H1 (cell line): ENCODE data around the gene AMH. TPM values are rescaled to one million over a fixed set of nuclear protein-coding genes. Genes with fewer than 3 reads are reported as not detected.

Experiments
- CTCF ChIA-PET: fragments of 300-600 bp; sonication (Branson Sonifier 250); formaldehyde crosslinking; loops from one replicate; lab custom pipeline; 2021; ENCODE audit not compliant: partially characterized antibody; lab: Charles Lee
- POLR2A ChIA-PET: fragments of 300-600 bp; sonication (Branson Sonifier 250); formaldehyde crosslinking; loops from one replicate; lab custom pipeline; 2021; ENCODE audit warnings: inconsistent platforms; ENCODE audit not compliant: partially characterized antibody; lab: Charles Lee
- DNase-seq, 2 experiments: peaks; one replicate each; pipeline versions ENCODE4 v3.0.0 to v3.0.0-alpha.2; 2010 to 2022; ENCODE audit warnings: low spot score in 2 of 2, low read depth in 1 of 2, mixed read lengths in 1 of 2
- FAIRE-seq: peaks from 2 replicates; lab custom pipeline; 2011; peaks lifted over from hg19 to GRCh38; lab: Jason Lieb, UNC
- H2AFZ ChIP-seq: 2 replicates; pipeline ENCODE4 v1.8.1; 2012; ENCODE audit warnings: low read length, inconsistent platforms
- H2AK5ac ChIP-seq: 2 replicates; pipeline ENCODE4 v1.6.1; 2013; ENCODE audit warnings: low read depth, low read length
- H2BK120ac ChIP-seq: replicated peaks from 2 replicates; pipeline ENCODE3; 2013; ENCODE audit warnings: low read depth, low read length, inconsistent platforms
- H2BK12ac ChIP-seq: 2 replicates; pipeline ENCODE4 v1.6.1; 2013; ENCODE audit warnings: low read depth, low read length
- H2BK15ac ChIP-seq: 2 replicates; pipeline ENCODE4 v1.6.1; 2013; ENCODE audit warnings: low read length
- H2BK20ac ChIP-seq: 2 replicates; pipeline ENCODE4 v1.6.1; 2013; ENCODE audit warnings: low read length
- H2BK5ac ChIP-seq: 2 replicates; pipeline ENCODE4 v1.6.1; 2013; ENCODE audit warnings: low read depth, low read length
- H3K14ac ChIP-seq: 2 replicates; pipeline ENCODE4 v1.6.1; 2013; ENCODE audit warnings: inconsistent platforms; ENCODE audit not compliant: insufficient read length
- H3K18ac ChIP-seq: 2 replicates; pipeline ENCODE4 v1.6.1; 2013; ENCODE audit warnings: low read length; ENCODE audit errors: extremely low read depth
- H3K23ac ChIP-seq: 2 replicates; pipeline ENCODE4 v1.6.1; 2013; ENCODE audit warnings: inconsistent platforms; ENCODE audit not compliant: insufficient read length
- H3K23me2 ChIP-seq: 2 replicates; pipeline ENCODE4 v1.6.1; 2013; ENCODE audit warnings: low read depth, low read length
- H3K27ac ChIP-seq: 2 replicates; pipeline ENCODE4 v1.6.1; 2011; ENCODE audit warnings: low read depth, low read length, inconsistent platforms
- H3K27me3 ChIP-seq, 4 experiments: replicated peaks in 1 of 4; 1 replicate in 1 of 4; 2 replicates in 3 of 4; pipeline versions ENCODE4 v1.6.1 to v1.8.1; 2011 to 2013; ENCODE audit warnings: low read length in 3 of 4, mild to moderate bottlenecking in 3 of 4, inconsistent platforms in 2 of 4, mixed read lengths in 2 of 4, moderate library complexity in 1 of 4; ENCODE audit not compliant: control insufficient read depth in 3 of 4, insufficient read depth in 3 of 4; ENCODE audit errors: extremely low read depth in 1 of 4
- H3K36me3 ChIP-seq, 4 experiments: 2 replicates each; pipeline versions ENCODE4 v1.6.1 to v1.8.1; 2011 to 2013; ENCODE audit warnings: mild to moderate bottlenecking in 4 of 4, low read length in 3 of 4, moderate library complexity in 2 of 4, control low read depth in 1 of 4, inconsistent platforms in 1 of 4; ENCODE audit not compliant: insufficient read depth in 4 of 4, control insufficient read depth in 2 of 4
- H3K4ac ChIP-seq: replicated peaks from 2 replicates; pipeline ENCODE3; 2013; ENCODE audit warnings: low read length, low read depth, mixed read lengths, inconsistent platforms; ENCODE audit not compliant: insufficient read length
- H3K4me1 ChIP-seq, 4 experiments: replicated peaks in 1 of 4; 1 replicate in 1 of 4; 2 replicates in 3 of 4; pipeline versions ENCODE4 v1.6.1 to v1.8.1; 2011 to 2013; ENCODE audit warnings: low read length in 3 of 4, inconsistent platforms in 2 of 4, mixed read lengths in 1 of 4; ENCODE audit not compliant: insufficient read depth in 4 of 4, control insufficient read depth in 3 of 4
- H3K4me2 ChIP-seq, 2 experiments: 2 replicates each; pipeline versions ENCODE4 v1.6.1 to v1.8.1; 2011 to 2013; ENCODE audit warnings: low read depth in 2 of 2, low read length in 2 of 2, control low read depth in 1 of 2, inconsistent platforms in 1 of 2, mild to moderate bottlenecking in 1 of 2; ENCODE audit not compliant: insufficient read depth in 1 of 2
- H3K4me3 ChIP-seq, 4 experiments: fragments of 200-600, 300-600 bp in 1 of 4; sonication (generic), shearing (Covaris generic), sonication (Bioruptor Twin) in 1 of 4; 2 replicates each; pipeline versions ENCODE4 v1.5.1 to v1.8.1; 2011 to 2016; ENCODE audit warnings: low read length in 4 of 4, low read depth in 3 of 4, control low read depth in 2 of 4, inconsistent platforms in 2 of 4, mild to moderate bottlenecking in 2 of 4, mixed read lengths in 1 of 4, moderate library complexity in 1 of 4; ENCODE audit not compliant: insufficient read depth in 2 of 4; ENCODE audit errors: extremely low read depth in 1 of 4
- H3K56ac ChIP-seq: replicated peaks from 2 replicates; pipeline ENCODE3; 2013; ENCODE audit warnings: low read depth, mild to moderate bottlenecking, mixed read lengths, low read length, inconsistent platforms; ENCODE audit not compliant: insufficient read length
- H3K79me1 ChIP-seq: 2 replicates; pipeline ENCODE4 v1.6.1; 2013; ENCODE audit warnings: low read depth, low read length, control low read depth
- H3K79me2 ChIP-seq, 2 experiments: 2 replicates each; pipeline versions ENCODE4 v1.6.1 to v1.8.1; 2012 to 2013; ENCODE audit warnings: low read length in 2 of 2, mild to moderate bottlenecking in 2 of 2, inconsistent platforms in 1 of 2; ENCODE audit not compliant: insufficient read depth in 2 of 2, control insufficient read depth in 1 of 2
- H3K9ac ChIP-seq, 4 experiments: replicated peaks in 1 of 4; 1 replicate in 1 of 4; 2 replicates in 3 of 4; pipeline versions ENCODE4 v1.6.1 to v1.8.1; 2011 to 2013; ENCODE audit warnings: low read depth in 3 of 4, low read length in 3 of 4, control low read depth in 2 of 4, mild to moderate bottlenecking in 2 of 4, moderate library complexity in 2 of 4, inconsistent platforms in 1 of 4; ENCODE audit errors: extremely low read depth in 1 of 4
- H3K9me3 ChIP-seq, 2 experiments: 2 replicates each; pipeline versions ENCODE4 v1.6.1 to v1.8.1; 2012 to 2013; ENCODE audit warnings: mild to moderate bottlenecking in 2 of 2, moderate library complexity in 2 of 2, control low read depth in 1 of 2, inconsistent platforms in 1 of 2, low read depth in 1 of 2, low read length in 1 of 2, mixed read lengths in 1 of 2; ENCODE audit not compliant: insufficient read depth in 2 of 2
- H4K20me1 ChIP-seq, 2 experiments: replicated peaks in 1 of 2; 2 replicates each; pipeline versions ENCODE3 to v1.8.1; 2011 to 2013; ENCODE audit warnings: inconsistent platforms in 2 of 2, low read length in 2 of 2, mild to moderate bottlenecking in 1 of 2; ENCODE audit not compliant: insufficient read depth in 2 of 2, control insufficient read depth in 1 of 2
- H4K5ac ChIP-seq: 2 replicates; pipeline ENCODE4 v1.6.1; 2013; ENCODE audit warnings: low read length, low read depth, mixed read lengths, inconsistent platforms; ENCODE audit not compliant: insufficient read length
- H4K8ac ChIP-seq: 2 replicates; pipeline ENCODE4 v1.8.0; 2013; ENCODE audit warnings: mild to moderate bottlenecking, moderate library complexity, low read length, inconsistent platforms; ENCODE audit not compliant: insufficient read depth; ENCODE audit errors: extremely low read depth
- H4K91ac ChIP-seq: replicated peaks from 2 replicates; pipeline ENCODE3; 2013; ENCODE audit warnings: low read length, mixed read lengths, inconsistent platforms; ENCODE audit not compliant: insufficient read length
- ASH2L ChIP-seq: fragments of 200-600, 300-600 bp; sonication (generic); IDR thresholded peaks from one replicate; pipeline ENCODE4 v1.7.1; 2017; ENCODE audit warnings: low read length
- CBX5 ChIP-seq: fragments of 300-800, 300-1000 bp; sonication (generic); IDR thresholded peaks from 2 replicates; pipeline ENCODE4 v1.7.1; 2016; ENCODE audit warnings: antibody characterized with exemption, low read length, low read depth
- CEBPB ChIP-seq: IDR thresholded peaks from 2 replicates; pipeline ENCODE4 v1.6.1; 2012; ENCODE audit warnings: low read depth, low read length
- EZH2 ChIP-seq: fragments of 200-600 bp; sonication (generic); IDR thresholded peaks from 2 replicates; pipeline ENCODE4 v1.7.1; 2012; ENCODE audit warnings: low read depth, mild to moderate bottlenecking, moderate library complexity, low read length, inconsistent platforms; ENCODE audit not compliant: severe bottlenecking
- KDM1A ChIP-seq: fragments of 200-600, 300-600 bp; sonication (generic); IDR thresholded peaks from 2 replicates; pipeline ENCODE4 v1.7.1; 2016; ENCODE audit warnings: mild to moderate bottlenecking, low read length, borderline replicate concordance
- KDM5A ChIP-seq: fragments of 200-600 bp; IDR thresholded peaks from 2 replicates; pipeline ENCODE4 v1.7.1; 2012; ENCODE audit warnings: mild to moderate bottlenecking, low read length, inconsistent platforms, mixed read lengths
- RBBP5 ChIP-seq: IDR thresholded peaks from 2 replicates; pipeline ENCODE4 v1.7.1; 2012; ENCODE audit warnings: low read depth, mild to moderate bottlenecking, inconsistent platforms, low read length, moderate library complexity, borderline replicate concordance
- RFX5 ChIP-seq: IDR thresholded peaks from 2 replicates; pipeline ENCODE4 v1.6.1; 2011; ENCODE audit warnings: low read depth, low read length, improper control_type of control experiment, borderline replicate concordance
- SAP30 ChIP-seq: fragments of 300-600 bp; sonication (generic); IDR thresholded peaks from 2 replicates; pipeline ENCODE4 v1.7.1; 2012; ENCODE audit warnings: low read length, moderate library complexity, mild to moderate bottlenecking, inconsistent platforms; ENCODE audit not compliant: insufficient read depth, insufficient replicate concordance
- SIN3A ChIP-seq, 2 experiments: IDR thresholded peaks in 1 of 2; conservative IDR thresholded peaks in 1 of 2; 2 replicates each; pipeline ENCODE4 v1.6.1; 2011 to 2012; ENCODE audit warnings: low read length in 2 of 2, improper control_type of control experiment in 1 of 2, low read depth in 1 of 2, mild to moderate bottlenecking in 1 of 2
- SP2 ChIP-seq: IDR thresholded peaks from 2 replicates; pipeline ENCODE4 v1.6.1; 2012; ENCODE audit warnings: mild to moderate bottlenecking, low read length, inconsistent platforms
- WGBS, 2 experiments: shearing (Covaris generic) in 1 of 2; methylation state at CpG; one replicate each; pipeline versions ENCODE4 v1.1.6 to v1.1.7; 2013 to 2015; ENCODE audit warnings: low lambda C conversion rate in 2 of 2, mixed read lengths in 2 of 2, inconsistent platforms in 1 of 2, low coverage in 1 of 2, missing lambda C conversion rate in 1 of 2; ENCODE audit not compliant: insufficient replicate concordance in 2 of 2, insufficient coverage in 1 of 2, insufficient read length in 1 of 2; ENCODE audit errors: extremely low coverage in 1 of 2, missing lambda C conversion rate in 1 of 2; 5-methylcytosine and 5-hydroxymethylcytosine counted together
- polyA plus RNA-seq, 7 experiments: library from polyadenylated mRNA; depleted of rRNA in 3 of 7; stranded (reverse) in 5 of 7; unstranded in 2 of 7; fragments of >200 nt in 5 of 7; fragments of 200-250 nt in 2 of 7; gene quantifications; 1 replicate in 5 of 7; 2 replicates in 1 of 7; 4 replicates in 1 of 7; pipeline versions ENCODE4 v1.2.1 to v1.2.3, GENCODE V29; 2011 to 2013; ENCODE audit warnings: missing spikeins in 2 of 7, mixed read lengths in 2 of 7
- total RNA-seq: library from RNA; stranded (reverse); fragmentation: NEBNext Ultra II Directional; extraction: Animal tissue kit (Norgen Biotek cat#: 25700); gene quantifications from 2 replicates; pipeline ENCODE4 v1.2.1, GENCODE V29; 2021

Gene AMH
- total and polyA plus RNA-seq, 2 of the 8 experiments (the other 6 are each of a cell fraction or from before 2014, with no cell fraction given) = 10.5 to 15.4 TPM

- H3K14ac ChIP-seq = no peak overlapping the region
- no peak overlapping the region; a peak in 1 of 4 replicates for H3K4me2 ChIP-seq
- no peak overlapping the region for H2BK5ac ChIP-seq
- H3K4me3 ChIP-seq = no peak overlapping the region
- H3K27me3 ChIP-seq = peaks cover 0 to 17% (median 14%) of the 10 kb centered on the region in 4 experiments; a peak in 6 of 7 replicates
- FAIRE-seq (no peak), DNase-seq (no peak)
- H2AK5ac ChIP-seq = no peak overlapping the region
- 88% methylated on average over 19 of the region's 26 CpGs; no CpG with 5 or more reads in 1 of the 2 experiments for whole genome bisulfite sequencing, 2 experiments
- H2BK12ac ChIP-seq = no peak overlapping the region
- H3K27ac ChIP-seq = no peak overlapping the region
- no peak overlapping the region for H2BK20ac ChIP-seq
- TF ChIP-seq SIN3A (conservative IDR thresholded peaks at IDR 0.05 in 1 of 2, IDR thresholded peaks at IDR 0.05 in 1 of 2; ENCODE audit: low read depth in 1 of 2, low read length in 2 of 2) = no peak
- no peak for TF ChIP-seq CBX5
- TF ChIP-seq ASH2L = no peak
- no peak for TF ChIP-seq RFX5
- TF ChIP-seq CEBPB = no peak
- TF ChIP-seq KDM5A = no peak
- no peak for TF ChIP-seq SP2
- TF ChIP-seq EZH2 = no peak
- TF ChIP-seq KDM1A = no peak
- TF ChIP-seq SAP30 = no peak
- no peak for TF ChIP-seq RBBP5
- ChIA-PET POLR2A (interaction anchor here (0.7 to 23.4 kb wide), 3 partner anchors 10 to 26 kb away, joined by 3 to 330 read pairs (median 14); partner anchors contain the start of genes AMH and JSRP1), CTCF (interaction anchor here (1.6 kb wide), 1 partner anchor 35 kb away, joined by 10 read pairs; no protein-coding TSS in a partner anchor)
- H3K79me2 ChIP-seq = no peaks in the 10 kb centered on the region
- no peak overlapping the region for H4K8ac ChIP-seq
- H2AFZ ChIP-seq = no peak overlapping the region
- no peak overlapping the region for H4K5ac ChIP-seq
- no peak overlapping the region for H3K56ac ChIP-seq
- no peak overlapping the region for H4K91ac ChIP-seq
- H3K4ac ChIP-seq = no peak overlapping the region
- H2BK120ac ChIP-seq = no peak overlapping the region
- peaks cover 0 to 5% (median 0%) of the 10 kb centered on the region in 4 experiments; a peak in 2 of 7 replicates for H3K4me1 ChIP-seq
- H3K9ac ChIP-seq = no peak overlapping the region
- H3K18ac ChIP-seq = no peak overlapping the region
- peaks cover 0 to 4% of the 10 kb centered on the region in 2 experiments for H4K20me1 ChIP-seq
- H3K79me1 ChIP-seq = no peaks in the 10 kb centered on the region
- H3K23me2 ChIP-seq = peaks cover 5% of the 10 kb centered on the region; the same call in 1 of the 2 replicates
- no peak overlapping the region for H2BK15ac ChIP-seq
- H3K23ac ChIP-seq = no peak overlapping the region
- no peaks in the 10 kb centered on the region for H3K36me3 ChIP-seq
- no peaks in the 10 kb centered on the region for H3K9me3 ChIP-seq
Observed at GRCh38 chr19:2280633-2281264, 31.6 kb downstream of the AMH start.
